ENCODE results near the gene PADI3. TPM values are rescaled to one million over a fixed set of nuclear protein-coding genes. Genes with fewer than 3 reads are reported as not detected.

Gene PADI3
- polyA plus RNA-seq, 1 donor from 2014 or later: not detected

GRCh38 chr1:17305576-17306095, 56.7 kb downstream of the PADI3 start:
- Mint-ChIP-seq H3K4me3 (no peak overlapping the region), H3K27ac (no peak overlapping the region), H3K27me3 (peaks cover 11% of the 10 kb centered on the region), H3K4me1 (no peaks in the 10 kb centered on the region), H3K9me3 (peaks cover 0 to 13% (median 10%) of the 10 kb centered on the region in 3 donors), H3K36me3 (peaks cover 2% of the 10 kb centered on the region)

GRCh38 chr1:17306407-17306806, 57.5 kb downstream of the PADI3 start:
- peaks cover 0 to 13% (median 10%) of the 10 kb centered on the region in 3 donors for H3K9me3 Mint-ChIP-seq
- H3K4me1 Mint-ChIP-seq: no peaks in the 10 kb centered on the region
- peaks cover 2% of the 10 kb centered on the region for H3K36me3 Mint-ChIP-seq
- H3K27ac Mint-ChIP-seq: no peak overlapping the region
- H3K4me3 Mint-ChIP-seq: no peak overlapping the region
- H3K27me3 Mint-ChIP-seq: peaks cover 11% of the 10 kb centered on the region

- no peak overlapping the region for H3K4me3 Mint-ChIP-seq
- H3K4me1 Mint-ChIP-seq: no peaks in the 10 kb centered on the region
- H3K27ac Mint-ChIP-seq: no peak overlapping the region
- H3K9me3 Mint-ChIP-seq: peaks cover 0 to 11% (median 6%) of the 10 kb centered on the region in 3 donors
- H3K27me3 Mint-ChIP-seq: peaks cover 11% of the 10 kb centered on the region
- peaks cover 1% of the 10 kb centered on the region for H3K36me3 Mint-ChIP-seq
Observed at GRCh38 chr1:17306921-17307320, 58.0 kb downstream of the PADI3 start.

- no peak overlapping the region for H3K4me3 Mint-ChIP-seq
- peaks cover 11% of the 10 kb centered on the region for H3K27me3 Mint-ChIP-seq
- no peaks in the 10 kb centered on the region for H3K4me1 Mint-ChIP-seq
- peak overlapping the region in 1 of 3 donors; percentile 58 for H3K27ac Mint-ChIP-seq
- H3K36me3 Mint-ChIP-seq: no peaks in the 10 kb centered on the region
- peaks cover 0 to 7% (median 4%) of the 10 kb centered on the region in 3 donors for H3K9me3 Mint-ChIP-seq
Observed at GRCh38 chr1:17307329-17307728, 58.4 kb downstream of the PADI3 start.

GRCh38 chr1:17307946-17308345, 59.0 kb downstream of the PADI3 start, which contains the start of gene PADI4:
TSS of gene PADI4 (plus strand) at chr1:17308197. CDS start at chr1:17308223, 26 bp downstream.
- Mint-ChIP-seq H3K4me1 (no peaks in the 10 kb centered on the region), H3K27me3 (peaks cover 11% of the 10 kb centered on the region), H3K9me3 (peaks cover 0 to under 1% (median under 1%) of the 10 kb centered on the region in 3 donors), H3K4me3 (no peak within 1 kb of the TSS), H3K36me3 (no peaks in the 10 kb centered on the region), H3K27ac (peak within 1 kb of the TSS in 1 of 3 donors; percentile 58)

- Mint-ChIP-seq H3K9me3 (no peaks in the 10 kb centered on the region), H3K27me3 (peaks cover 11% of the 10 kb centered on the region), H3K4me3 (no peak overlapping the region), H3K27ac (no peak overlapping the region), H3K36me3 (no peaks in the 10 kb centered on the region), H3K4me1 (no peaks in the 10 kb centered on the region)
Observed at GRCh38 chr1:17308593-17308992, 59.7 kb downstream of the PADI3 start.

- Mint-ChIP-seq H3K4me3 (no peak overlapping the region), H3K4me1 (no peaks in the 10 kb centered on the region), H3K9me3 (no peaks in the 10 kb centered on the region), H3K27me3 (peaks cover 11% of the 10 kb centered on the region), H3K36me3 (no peaks in the 10 kb centered on the region), H3K27ac (no peak overlapping the region)
Observed at GRCh38 chr1:17309426-17310067, 60.6 kb downstream of the PADI3 start.

GRCh38 chr1:17310068-17310640, 61.3 kb downstream of the PADI3 start:
- H3K4me3 Mint-ChIP-seq: no peak overlapping the region

GRCh38 chr1:17313530-17314309, 64.8 kb downstream of the PADI3 start:
- Mint-ChIP-seq H3K27me3 (peaks cover 15% of the 10 kb centered on the region), H3K36me3 (no peaks in the 10 kb centered on the region), H3K27ac (no peak overlapping the region), H3K9me3 (no peaks in the 10 kb centered on the region), H3K4me3 (no peak overlapping the region), H3K4me1 (peaks cover 0 to 1% (median 0%) of the 10 kb centered on the region in 3 donors)

More at GRCh38 chr1:17310068-17310640, 61.3 kb downstream of the PADI3 start:
- Mint-ChIP-seq H3K27ac (no peak overlapping the region), H3K4me1 (peaks cover 0 to 1% (median 0%) of the 10 kb centered on the region in 3 donors), H3K36me3 (no peaks in the 10 kb centered on the region), H3K27me3 (peaks cover 13% of the 10 kb centered on the region), H3K9me3 (no peaks in the 10 kb centered on the region)

GRCh38 chr1:17314491-17314971, 65.6 kb downstream of the PADI3 start:
- peaks cover 11% of the 10 kb centered on the region for H3K27me3 Mint-ChIP-seq

GRCh38 chr1:17315542-17316130, 66.7 kb downstream of the PADI3 start:
- peaks cover 0 to 1% (median 0%) of the 10 kb centered on the region in 3 donors for H3K4me1 Mint-ChIP-seq
- no peak overlapping the region for H3K27ac Mint-ChIP-seq
- H3K9me3 Mint-ChIP-seq: peaks cover 0 to under 1% (median 0%) of the 10 kb centered on the region in 3 donors
- H3K36me3 Mint-ChIP-seq: no peaks in the 10 kb centered on the region
- peaks cover 5% of the 10 kb centered on the region for H3K27me3 Mint-ChIP-seq
- peak overlapping the region in 1 of 4 donors; percentile 69 for H3K4me3 Mint-ChIP-seq

More at GRCh38 chr1:17314491-17314971, 65.6 kb downstream of the PADI3 start:
- Mint-ChIP-seq H3K9me3 (no peaks in the 10 kb centered on the region), H3K27ac (no peak overlapping the region), H3K4me1 (peaks cover 0 to 1% (median 0%) of the 10 kb centered on the region in 3 donors), H3K36me3 (no peaks in the 10 kb centered on the region), H3K4me3 (peak overlapping the region in 1 of 4 donors; percentile 65)

GRCh38 chr1:17316704-17317103, 67.8 kb downstream of the PADI3 start:
- Mint-ChIP-seq H3K4me1 (peaks cover 0 to 1% (median 0%) of the 10 kb centered on the region in 3 donors), H3K9me3 (peaks cover 0 to 2% (median 0%) of the 10 kb centered on the region in 3 donors), H3K27ac (no peak overlapping the region)

GRCh38 chr1:17318262-17318661, 69.4 kb downstream of the PADI3 start:
- H3K36me3 Mint-ChIP-seq: no peaks in the 10 kb centered on the region
- peaks cover 0 to 1% (median 0%) of the 10 kb centered on the region in 3 donors for H3K4me1 Mint-ChIP-seq
- peaks cover 0 to 7% (median 2%) of the 10 kb centered on the region in 3 donors for H3K9me3 Mint-ChIP-seq
- H3K27me3 Mint-ChIP-seq: peaks cover 6% of the 10 kb centered on the region
- H3K27ac Mint-ChIP-seq: no peak overlapping the region
- H3K4me3 Mint-ChIP-seq: no peak overlapping the region

More at GRCh38 chr1:17316704-17317103, 67.8 kb downstream of the PADI3 start:
- peaks cover 6% of the 10 kb centered on the region for H3K27me3 Mint-ChIP-seq
- H3K4me3 Mint-ChIP-seq: no peak overlapping the region
- H3K36me3 Mint-ChIP-seq: no peaks in the 10 kb centered on the region

GRCh38 chr1:17319561-17320350, 70.9 kb downstream of the PADI3 start:
- H3K27ac Mint-ChIP-seq: no peak overlapping the region
- H3K27me3 Mint-ChIP-seq: peaks cover 6% of the 10 kb centered on the region
- H3K4me1 Mint-ChIP-seq: peaks cover 0 to 1% (median 0%) of the 10 kb centered on the region in 3 donors
- H3K4me3 Mint-ChIP-seq: no peak overlapping the region
- H3K36me3 Mint-ChIP-seq: no peaks in the 10 kb centered on the region
- H3K9me3 Mint-ChIP-seq: peaks cover 0 to 11% (median 2%) of the 10 kb centered on the region in 3 donors
